ENCODE data around the gene TMEM106C.
A peak's percentile ranks its signal among the peaks of the same experiment; 100 is the strongest.

Gene TMEM106C

GRCh38 chr12:47963340-47964040 lies at the start of gene TMEM106C:
Gene TMEM106C (plus strand): TSS chr12:47963596. CDS start chr12:47964237, 641 bp downstream.
- peak; percentile 86 to 96 for DNase-seq

- no peak for DNase-seq
These were observed 42.5 kb upstream of the TMEM106C start for GRCh38 chr12:47920913-47921312.

- DNase-seq = no peak
These were observed 41.5 kb upstream of the TMEM106C start for GRCh38 chr12:47921907-47922306.

- DNase-seq = no peak
These were observed 36.0 kb upstream of the TMEM106C start for GRCh38 chr12:47927346-47927745.

GRCh38 chr12:47930634-47931033 lies 32.8 kb upstream of the TMEM106C start:
- DNase-seq = no peak

- DNase-seq = no peak
These were observed 32.2 kb upstream of the TMEM106C start for GRCh38 chr12:47931187-47931586.

GRCh38 chr12:47935184-47935583 lies 28.2 kb upstream of the TMEM106C start:
- DNase-seq = no peak

GRCh38 chr12:47938093-47938492 lies 25.3 kb upstream of the TMEM106C start:
- DNase-seq = no peak

- no peak for DNase-seq
These were observed 24.8 kb upstream of the TMEM106C start for GRCh38 chr12:47938594-47938993.

- DNase-seq = no peak
These were observed 24.3 kb upstream of the TMEM106C start for GRCh38 chr12:47939009-47939601.

- DNase-seq = no peak
These were observed 22.5 kb upstream of the TMEM106C start for GRCh38 chr12:47940773-47941474.

GRCh38 chr12:47941475-47941780 lies 22.0 kb upstream of the TMEM106C start:
- DNase-seq = no peak

- peak in 1 of 2 experiments; percentile 76 for DNase-seq
These were observed 21.4 kb upstream of the TMEM106C start for GRCh38 chr12:47941871-47942613.

GRCh38 chr12:47942614-47943225 lies 20.7 kb upstream of the TMEM106C start:
- no peak for DNase-seq

- DNase-seq = no peak
These were observed 19.6 kb upstream of the TMEM106C start for GRCh38 chr12:47943623-47944340.

GRCh38 chr12:47944685-47945340 lies 18.6 kb upstream of the TMEM106C start:
- DNase-seq = no peak

GRCh38 chr12:47945341-47945728 lies 18.1 kb upstream of the TMEM106C start:
- no peak for DNase-seq

GRCh38 chr12:47946413-47947323 lies 16.7 kb upstream of the TMEM106C start:
- DNase-seq = no peak

- no peak for DNase-seq
These were observed 16.1 kb upstream of the TMEM106C start for GRCh38 chr12:47947341-47947740.

GRCh38 chr12:47949441-47950341 lies 13.7 kb upstream of the TMEM106C start:
- peak; percentile 29 to 83 for DNase-seq

Data from NCI-H526 (cell line).